Nephron progenitor cell (in vitro differentiated cells): ENCODE data around the gene PRICKLE2.

Experiments used
- DNase-seq: peaks from one replicate; pipeline ENCODE4 v3.0.0; 2021
- H3K27ac Mint-ChIP-seq: 2 replicates; pipeline ENCODE4 v1.8.0; 2021; ENCODE audit warnings: mild to moderate bottlenecking, moderate library complexity, mixed read lengths
- H3K27me3 Mint-ChIP-seq: 2 replicates; pipeline ENCODE4 v1.8.0; 2021; ENCODE audit warnings: mild to moderate bottlenecking, low read depth, mixed read lengths; ENCODE audit not compliant: poor library complexity
- H3K36me3 Mint-ChIP-seq: 2 replicates; pipeline ENCODE4 v1.8.0; 2021; ENCODE audit warnings: low read depth, mixed read lengths
- H3K4me1 Mint-ChIP-seq: 2 replicates; pipeline ENCODE4 v1.8.0; 2021; ENCODE audit warnings: mixed read lengths
- H3K4me3 Mint-ChIP-seq: 2 replicates; pipeline ENCODE4 v1.8.0; 2021; ENCODE audit warnings: mild to moderate bottlenecking, moderate library complexity, mixed read lengths
- H3K9me3 Mint-ChIP-seq: 2 replicates; pipeline ENCODE4 v1.8.0; 2021; ENCODE audit warnings: mild to moderate bottlenecking, moderate library complexity, mixed read lengths
- CTCF ChIP-seq: fragments of 200-600 bp; sonication (generic); IDR thresholded peaks from 2 replicates; pipeline ENCODE4 v1.5.0; 2021; ENCODE audit warnings: antibody characterized with exemption

PRICKLE2 gene

GRCh38 chr3:64067506-64068346 is 157.5 kb downstream of the PRICKLE2 start:
- no peak for TF ChIP-seq CTCF
- H3K4me1 Mint-ChIP-seq: peaks cover 4% of the 10 kb centered on the region
- no peak for DNase-seq
- no peak overlapping the region for H3K4me3 Mint-ChIP-seq
- H3K27me3 Mint-ChIP-seq: peaks cover 10% of the 10 kb centered on the region
- no peaks in the 10 kb centered on the region for H3K36me3 Mint-ChIP-seq
- no peak overlapping the region for H3K27ac Mint-ChIP-seq
- peaks cover 11% of the 10 kb centered on the region for H3K9me3 Mint-ChIP-seq

GRCh38 chr3:64064804-64065203 is 160.5 kb downstream of the PRICKLE2 start:
- H3K4me3 Mint-ChIP-seq: no peak overlapping the region
- H3K9me3 Mint-ChIP-seq: peaks cover 5% of the 10 kb centered on the region
- DNase-seq: no peak
- no peak for TF ChIP-seq CTCF
- H3K36me3 Mint-ChIP-seq: no peaks in the 10 kb centered on the region
- no peaks in the 10 kb centered on the region for H3K4me1 Mint-ChIP-seq
- H3K27me3 Mint-ChIP-seq: peaks cover 14% of the 10 kb centered on the region
- no peak overlapping the region for H3K27ac Mint-ChIP-seq

- no peak for TF ChIP-seq CTCF
- Mint-ChIP-seq H3K36me3 (no peaks in the 10 kb centered on the region), H3K4me3 (no peak overlapping the region), H3K4me1 (no peaks in the 10 kb centered on the region), H3K27ac (no peak overlapping the region), H3K9me3 (no peaks in the 10 kb centered on the region), H3K27me3 (peaks cover 14% of the 10 kb centered on the region)
- no peak for DNase-seq
Observed at GRCh38 chr3:64063983-64064438, 161.3 kb downstream of the PRICKLE2 start.

GRCh38 chr3:64063207-64063982 is 161.9 kb downstream of the PRICKLE2 start:
- Mint-ChIP-seq H3K9me3 (no peaks in the 10 kb centered on the region), H3K36me3 (no peaks in the 10 kb centered on the region), H3K4me1 (peaks cover 3% of the 10 kb centered on the region), H3K27me3 (peaks cover 14% of the 10 kb centered on the region), H3K4me3 (no peak overlapping the region), H3K27ac (no peak overlapping the region)
- TF ChIP-seq CTCF: no peak
- no peak for DNase-seq

- TF ChIP-seq CTCF: no peak
- Mint-ChIP-seq H3K4me1 (peaks cover 7% of the 10 kb centered on the region), H3K36me3 (no peaks in the 10 kb centered on the region), H3K9me3 (no peaks in the 10 kb centered on the region), H3K4me3 (no peak overlapping the region), H3K27ac (no peak overlapping the region), H3K27me3 (peaks cover 12% of the 10 kb centered on the region)
- DNase-seq: no peak
Observed at GRCh38 chr3:64061628-64062027, 163.6 kb downstream of the PRICKLE2 start.
